MM.1S (cell line): ENCODE results near the gene ESPN.

ENCODE experiments used
- DNase-seq: peaks from one replicate; pipeline ENCODE4 v3.0.0-alpha.2; 2015
- H2AFZ ChIP-seq: fragments of 300-600 bp; sonication (generic); 2 replicates; pipeline ENCODE4 v1.6.0; 2016; ENCODE audit warnings: antibody characterized with exemption, low read length
- H3F3A ChIP-seq: fragments of 300-600 bp; sonication (generic); 2 replicates; pipeline ENCODE4 v1.6.1; 2016; ENCODE audit warnings: mild to moderate bottlenecking, antibody characterized with exemption, low read length, moderate library complexity, mixed read lengths; ENCODE audit not compliant: insufficient read depth
- H3K27ac ChIP-seq: fragments of 300-600 bp; sonication (generic); 2 replicates; pipeline ENCODE4 v1.5.1; 2016; ENCODE audit warnings: mild to moderate bottlenecking, low read length
- H3K27me3 ChIP-seq: fragments of 300-600 bp; sonication (generic); replicated peaks from 2 replicates; pipeline ENCODE4 v1.6.0; 2016; ENCODE audit warnings: low read length; ENCODE audit not compliant: insufficient read depth
- H3K36me3 ChIP-seq: fragments of 300-600 bp; sonication (generic); replicated peaks from 2 replicates; pipeline ENCODE4 v1.6.1; 2016; ENCODE audit warnings: mild to moderate bottlenecking, low read length, mixed read lengths; ENCODE audit not compliant: insufficient read depth
- H3K4me1 ChIP-seq: fragments of 300-600 bp; sonication (generic); 2 replicates; pipeline ENCODE4 v1.6.1; 2016; ENCODE audit warnings: low read length, mixed read lengths
- H3K4me2 ChIP-seq: fragments of 300-600 bp; sonication (generic); 2 replicates; pipeline ENCODE4 v1.6.0; 2016; ENCODE audit warnings: low read depth, low read length
- H3K4me3 ChIP-seq: fragments of 300-600 bp; sonication (generic); 2 replicates; pipeline ENCODE4 v1.5.1; 2016; ENCODE audit warnings: low read length, mixed read lengths
- H3K79me2 ChIP-seq: fragments of 300-600 bp; sonication (generic); 2 replicates; pipeline ENCODE4 v1.6.1; 2016; ENCODE audit warnings: mixed run types, low read length, mixed read lengths
- H3K9ac ChIP-seq: fragments of 300-600 bp; sonication (generic); 2 replicates; pipeline ENCODE4 v1.6.1; 2016; ENCODE audit warnings: low read length, mixed read lengths
- H3K9me2 ChIP-seq: fragments of 300-600 bp; sonication (generic); replicated peaks from 2 replicates; pipeline ENCODE4 v1.6.1; 2016; ENCODE audit warnings: mild to moderate bottlenecking, low read length, mixed read lengths; ENCODE audit not compliant: insufficient read depth
- H3K9me3 ChIP-seq: fragments of 300-600 bp; sonication (generic); replicated peaks from 2 replicates; pipeline ENCODE4 v1.6.1; 2016; ENCODE audit warnings: mild to moderate bottlenecking, low read length, mixed read lengths; ENCODE audit not compliant: insufficient read depth
- H4K20me1 ChIP-seq: fragments of 300-600 bp; sonication (generic); 2 replicates; pipeline ENCODE4 v1.6.1; 2016; ENCODE audit warnings: mild to moderate bottlenecking, low read length, moderate library complexity, mixed read lengths; ENCODE audit not compliant: insufficient read depth
- EZH2 ChIP-seq: fragments of 300-600 bp; sonication (generic); optimal IDR thresholded peaks from 2 replicates; pipeline ENCODE3; 2017; ENCODE audit warnings: low read depth, mild to moderate bottlenecking, antibody characterized with exemption, low read length, mixed read lengths
- EZH2phosphoT487 ChIP-seq: fragments of 300-600 bp; sonication (generic); IDR thresholded peaks from 2 replicates; pipeline ENCODE4 v1.6.1; 2018; ENCODE audit warnings: antibody characterized with exemption, low read length
- TF ChIP-seq, protein P1 (sequence below): fragments of 300-600 bp; sonication (generic); IDR thresholded peaks from 2 replicates; pipeline ENCODE4 v1.5.1; 2016; ENCODE audit warnings: antibody characterized with exemption, low read length, mixed read lengths

The ESPN gene

DNA sequence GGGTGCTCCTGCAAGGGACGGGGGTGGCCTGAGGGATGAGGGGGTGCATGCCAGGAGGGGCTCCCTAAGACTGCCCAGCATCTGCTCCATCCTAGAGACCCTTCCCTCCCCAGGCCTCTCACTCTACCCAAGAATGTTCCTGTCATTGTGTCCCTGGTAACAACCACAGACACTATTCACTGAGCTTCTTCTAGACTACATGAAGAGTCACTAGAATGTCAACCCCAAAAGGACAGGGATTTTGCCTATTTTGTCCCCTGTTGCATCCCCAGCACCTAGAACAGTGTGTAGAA is 38.5 kb downstream of the ESPN start:
- Histone ChIP-seq H3K79me2 (no peaks in the 10 kb centered on the region), H3K27me3 (peaks cover 88% of the 10 kb centered on the region), H3K4me3 (no peak overlapping the region), H3K27ac (no peak overlapping the region), H3F3A (no peaks in the 10 kb centered on the region), H3K9me3 (no peaks in the 10 kb centered on the region), H2AFZ (no peak overlapping the region), H3K4me1 (no peaks in the 10 kb centered on the region), H3K9ac (no peak overlapping the region), H4K20me1 (no peaks in the 10 kb centered on the region), H3K9me2 (no peaks in the 10 kb centered on the region), H3K4me2 (no peak overlapping the region), H3K36me3 (no peaks in the 10 kb centered on the region)
- no peak for DNase-seq
- TF ChIP-seq, protein P1, sequence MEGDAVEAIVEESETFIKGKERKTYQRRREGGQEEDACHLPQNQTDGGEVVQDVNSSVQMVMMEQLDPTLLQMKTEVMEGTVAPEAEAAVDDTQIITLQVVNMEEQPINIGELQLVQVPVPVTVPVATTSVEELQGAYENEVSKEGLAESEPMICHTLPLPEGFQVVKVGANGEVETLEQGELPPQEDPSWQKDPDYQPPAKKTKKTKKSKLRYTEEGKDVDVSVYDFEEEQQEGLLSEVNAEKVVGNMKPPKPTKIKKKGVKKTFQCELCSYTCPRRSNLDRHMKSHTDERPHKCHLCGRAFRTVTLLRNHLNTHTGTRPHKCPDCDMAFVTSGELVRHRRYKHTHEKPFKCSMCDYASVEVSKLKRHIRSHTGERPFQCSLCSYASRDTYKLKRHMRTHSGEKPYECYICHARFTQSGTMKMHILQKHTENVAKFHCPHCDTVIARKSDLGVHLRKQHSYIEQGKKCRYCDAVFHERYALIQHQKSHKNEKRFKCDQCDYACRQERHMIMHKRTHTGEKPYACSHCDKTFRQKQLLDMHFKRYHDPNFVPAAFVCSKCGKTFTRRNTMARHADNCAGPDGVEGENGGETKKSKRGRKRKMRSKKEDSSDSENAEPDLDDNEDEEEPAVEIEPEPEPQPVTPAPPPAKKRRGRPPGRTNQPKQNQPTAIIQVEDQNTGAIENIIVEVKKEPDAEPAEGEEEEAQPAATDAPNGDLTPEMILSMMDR = no peak
- TF ChIP-seq EZH2phosphoT487 (no peak), EZH2 (no peak)

DNA sequence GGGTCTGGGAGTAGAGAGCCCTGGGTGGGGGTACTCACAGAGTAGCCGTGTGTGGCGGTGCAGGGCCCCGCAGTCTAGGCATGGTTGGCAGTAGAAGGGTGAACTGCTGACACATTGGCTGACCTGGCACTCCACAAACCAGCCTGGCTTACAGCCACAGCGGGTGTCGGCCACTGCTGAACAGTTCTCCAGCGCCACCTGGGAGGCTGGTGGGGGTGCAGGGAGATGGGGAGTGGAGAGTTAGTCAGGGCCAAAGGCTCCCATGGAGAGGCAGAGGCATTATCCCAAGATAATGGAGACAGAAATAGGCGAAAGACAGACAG is 39.9 kb downstream of the ESPN start:
- no peak overlapping the region for H3K4me2 ChIP-seq
- H3K4me1 ChIP-seq = no peaks in the 10 kb centered on the region
- no peaks in the 10 kb centered on the region for H3K79me2 ChIP-seq
- H3K9me3 ChIP-seq = no peaks in the 10 kb centered on the region
- H3K9me2 ChIP-seq = no peaks in the 10 kb centered on the region
- TF ChIP-seq EZH2phosphoT487 (no peak), EZH2 (no peak)
- TF ChIP-seq, protein P1 = no peak
- DNase-seq = no peak
- no peak overlapping the region for H3K27ac ChIP-seq
- no peaks in the 10 kb centered on the region for H3F3A ChIP-seq
- H3K4me3 ChIP-seq = no peak overlapping the region
- no peak overlapping the region for H3K9ac ChIP-seq
- H2AFZ ChIP-seq = no peak overlapping the region
- peaks cover 90% of the 10 kb centered on the region for H3K27me3 ChIP-seq
- no peaks in the 10 kb centered on the region for H4K20me1 ChIP-seq
- no peaks in the 10 kb centered on the region for H3K36me3 ChIP-seq

DNA sequence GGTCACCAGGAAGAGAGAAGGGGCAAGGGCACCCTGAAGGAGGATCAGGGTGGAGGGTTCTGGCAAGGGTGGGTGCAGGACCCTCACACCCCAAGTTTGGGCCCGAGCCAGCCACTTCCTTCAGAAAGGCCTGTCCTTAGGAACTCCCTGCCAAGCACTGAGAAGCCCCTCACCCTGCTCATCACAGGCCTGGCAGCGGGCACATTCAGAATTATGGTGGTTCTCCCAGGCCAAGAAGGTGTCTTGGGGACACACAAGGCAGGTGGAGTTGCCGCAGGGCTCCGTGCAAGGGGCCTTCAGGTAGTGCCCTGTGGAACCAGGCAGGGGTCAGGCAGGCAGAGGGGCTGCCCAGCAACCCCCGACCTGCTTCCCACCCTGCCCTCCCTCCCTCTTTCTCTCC is 40.3 kb downstream of the ESPN start:
- TF ChIP-seq EZH2phosphoT487 = no peak
- TF ChIP-seq EZH2 = no peak
- TF ChIP-seq, protein P1 = no peak
- no peak overlapping the region for H3K4me3 ChIP-seq
- no peaks in the 10 kb centered on the region for H4K20me1 ChIP-seq
- no peaks in the 10 kb centered on the region for H3F3A ChIP-seq
- H3K4me2 ChIP-seq = no peak overlapping the region
- H3K4me1 ChIP-seq = no peaks in the 10 kb centered on the region
- no peaks in the 10 kb centered on the region for H3K36me3 ChIP-seq
- H3K9me3 ChIP-seq = no peaks in the 10 kb centered on the region
- no peak overlapping the region for H3K27ac ChIP-seq
- no peaks in the 10 kb centered on the region for H3K9me2 ChIP-seq
- H3K79me2 ChIP-seq = no peaks in the 10 kb centered on the region
- H2AFZ ChIP-seq = no peak overlapping the region
- H3K9ac ChIP-seq = no peak overlapping the region
- DNase-seq = no peak
- peaks cover 86% of the 10 kb centered on the region for H3K27me3 ChIP-seq
